Measurements from ENCODE around the gene SLC16A8.

The SLC16A8 gene

GRCh38 chr22:38062791-38063190 is 21.2 kb downstream of the SLC16A8 start:
- no peak for DNase-seq (ENCODE audit: low read depth, low spot score)
- Histone ChIP-seq H3K27me3 (ENCODE audit: insufficient read depth, insufficient read length) (no peaks in the 10 kb centered on the region), H3K4me3 (ENCODE audit: insufficient read length, low read depth) (no peak overlapping the region), H3K36me3 (ENCODE audit: insufficient read depth, insufficient read length, low read length) (peaks cover 41% of the 10 kb centered on the region), H3K4me1 (ENCODE audit: insufficient read depth, insufficient read length) (no peaks in the 10 kb centered on the region), H3K9me3 (ENCODE audit: insufficient read depth, low read length) (no peaks in the 10 kb centered on the region), H3K9ac (ENCODE audit: insufficient read length, low read depth) (no peak overlapping the region)
- TF ChIP-seq ZNF274 (IDR thresholded peaks at IDR 0.05; ENCODE audit: low read depth, low read length) (no peak), SUZ12 (IDR thresholded peaks at IDR 0.05; ENCODE audit: extremely low read depth, insufficient read depth, insufficient read length) (no peak), YY1 (IDR thresholded peaks at IDR 0.05; ENCODE audit: insufficient read depth, insufficient read length) (no peak)

DNA sequence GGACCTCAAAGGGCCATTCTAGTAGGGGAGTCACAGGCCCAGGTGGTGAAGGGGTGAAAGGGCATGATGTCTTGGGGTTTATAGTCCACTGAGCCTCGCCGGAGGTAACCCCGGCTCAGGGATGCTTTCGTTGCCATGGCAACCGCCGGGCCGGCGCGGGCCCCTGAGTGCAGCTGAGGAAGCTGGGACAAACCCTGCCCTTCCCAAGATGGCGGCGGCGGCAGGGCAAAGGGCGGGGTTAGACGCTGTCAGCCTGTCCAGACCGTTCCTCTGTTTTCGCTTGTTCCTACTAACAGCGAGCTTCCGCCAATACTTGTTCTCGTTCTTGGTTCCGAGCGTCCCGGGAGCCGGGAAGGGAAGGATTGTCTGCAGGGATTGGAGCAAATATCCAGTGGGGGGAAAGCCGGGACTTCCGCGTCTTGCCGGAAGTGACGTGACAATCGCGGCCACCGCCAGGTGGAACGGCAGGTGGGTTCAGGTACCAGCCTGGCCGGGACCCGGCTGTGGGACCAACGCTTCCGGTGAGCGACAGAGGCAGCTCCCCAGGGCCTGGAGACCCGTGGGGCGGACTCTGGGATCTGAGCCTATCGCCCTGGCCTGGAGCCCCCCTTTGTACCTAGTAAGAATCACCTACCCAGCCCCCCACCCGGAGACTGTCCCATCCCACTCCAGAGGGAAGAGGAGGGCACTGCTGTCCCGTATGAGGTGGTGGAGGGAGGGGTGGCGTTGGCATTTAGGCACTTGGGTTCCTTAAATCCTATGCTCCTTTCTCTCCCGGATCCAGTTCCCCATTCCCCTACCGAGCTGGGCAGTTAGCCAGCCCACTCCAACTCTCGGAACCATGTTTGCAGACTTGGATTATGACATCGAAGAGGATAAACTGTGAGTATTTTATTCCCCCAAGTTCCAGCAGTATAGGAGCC is 26.8 kb downstream of the SLC16A8 start, which contains the start of gene PICK1:
Gene PICK1, plus strand, starts transcription at position 436 of the 923 bp plus-strand sequence. Its CDS starts 406 bp downstream, at position 842.
- H3K27me3 ChIP-seq (ENCODE audit: insufficient read depth, insufficient read length), result no peaks in the 10 kb centered on the region
- peak; percentile 49 for DNase-seq (ENCODE audit: low read depth, low spot score)

DNA sequence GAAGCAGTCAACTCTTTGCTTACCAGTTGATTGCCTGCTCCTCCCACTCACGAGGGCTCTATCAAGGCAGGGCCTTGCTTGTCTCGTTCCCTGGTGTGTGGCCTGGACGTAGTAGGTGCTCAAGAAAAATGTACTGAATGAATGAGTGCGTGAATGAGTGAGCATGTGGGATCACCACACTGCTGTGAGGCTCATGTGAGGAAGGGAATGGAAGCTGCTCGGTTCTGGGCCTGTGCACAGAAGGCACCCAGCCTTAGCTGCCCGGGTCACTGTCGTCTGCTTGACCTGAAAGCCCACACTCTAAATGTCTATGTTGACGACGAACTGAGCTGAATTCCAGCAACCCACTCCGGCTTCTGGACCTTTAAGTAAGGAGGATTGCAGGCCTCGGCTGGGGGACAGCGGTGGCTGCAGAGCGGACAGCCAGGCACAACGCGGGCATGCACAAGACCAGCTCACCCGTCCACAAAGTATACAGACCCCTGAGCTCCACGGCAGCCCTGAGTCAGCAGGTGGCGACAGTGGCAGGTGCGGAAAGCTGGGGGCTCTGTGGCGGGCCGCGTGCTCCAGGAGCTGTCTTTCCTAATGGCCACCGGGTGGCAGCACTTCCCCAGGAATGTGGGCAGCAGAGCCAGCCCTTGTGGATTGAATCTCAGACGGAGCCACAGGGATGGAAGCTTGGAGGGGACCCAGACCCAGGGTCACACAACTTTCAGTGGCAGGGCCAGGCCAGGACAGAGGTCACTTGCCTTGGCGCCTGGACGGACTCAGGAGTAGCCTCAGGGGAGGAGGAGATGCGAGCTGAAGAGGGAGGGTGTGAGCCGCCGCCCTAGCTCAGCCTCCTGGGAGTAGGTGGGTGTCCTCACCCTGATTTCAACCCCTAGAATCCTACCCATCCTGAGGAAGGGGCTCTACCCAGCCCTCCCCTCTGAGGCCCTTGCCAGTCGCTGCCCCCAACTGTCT is 31.8 kb downstream of the SLC16A8 start:
- no peaks in the 10 kb centered on the region for H3K9me3 ChIP-seq (ENCODE audit: insufficient read depth, low read length)
- no peaks in the 10 kb centered on the region for H3K36me3 ChIP-seq (ENCODE audit: insufficient read depth, insufficient read length, low read length)
- no peak overlapping the region for H3K4me3 ChIP-seq (ENCODE audit: insufficient read length, low read depth)
- H3K4me1 ChIP-seq (ENCODE audit: insufficient read depth, insufficient read length), result peaks cover 9% of the 10 kb centered on the region
- no peak for TF ChIP-seq ZNF274 (IDR thresholded peaks at IDR 0.05; ENCODE audit: low read depth, low read length)
- TF ChIP-seq YY1 (IDR thresholded peaks at IDR 0.05; ENCODE audit: insufficient read depth, insufficient read length), result no peak
- no peak for TF ChIP-seq SUZ12 (IDR thresholded peaks at IDR 0.05; ENCODE audit: extremely low read depth, insufficient read depth, insufficient read length)
- DNase-seq (ENCODE audit: low read depth, low spot score), result peak; percentile 79
- peak overlapping the region; percentile 61 for H3K9ac ChIP-seq (ENCODE audit: insufficient read length, low read depth)
- H3K27me3 ChIP-seq (ENCODE audit: insufficient read depth, insufficient read length), result no peaks in the 10 kb centered on the region

More for the DNA sequence above, 26.8 kb downstream of the SLC16A8 start, which contains the start of gene PICK1:
- TF ChIP-seq YY1 (IDR thresholded peaks at IDR 0.05; ENCODE audit: insufficient read depth, insufficient read length), result peak; percentile 86
- no peak for TF ChIP-seq ZNF274 (IDR thresholded peaks at IDR 0.05; ENCODE audit: low read depth, low read length)
- no peak for TF ChIP-seq SUZ12 (IDR thresholded peaks at IDR 0.05; ENCODE audit: extremely low read depth, insufficient read depth, insufficient read length)
- no peaks in the 10 kb centered on the region for H3K9me3 ChIP-seq (ENCODE audit: insufficient read depth, low read length)
- H3K9ac ChIP-seq (ENCODE audit: insufficient read length, low read depth), result peak within 1 kb of the TSS; percentile 86
- peak within 1 kb of the TSS; percentile 64 for H3K4me3 ChIP-seq (ENCODE audit: insufficient read length, low read depth)
- H3K36me3 ChIP-seq (ENCODE audit: insufficient read depth, insufficient read length, low read length), result peaks cover 15% of the 10 kb centered on the region
- peaks cover 6% of the 10 kb centered on the region for H3K4me1 ChIP-seq (ENCODE audit: insufficient read depth, insufficient read length)

- H3K4me3 ChIP-seq (ENCODE audit: insufficient read length, low read depth), result no peak overlapping the region
- H3K36me3 ChIP-seq (ENCODE audit: insufficient read depth, insufficient read length, low read length), result no peaks in the 10 kb centered on the region
- DNase-seq (ENCODE audit: low read depth, low spot score), result no peak
- no peaks in the 10 kb centered on the region for H3K9me3 ChIP-seq (ENCODE audit: insufficient read depth, low read length)
- no peaks in the 10 kb centered on the region for H3K27me3 ChIP-seq (ENCODE audit: insufficient read depth, insufficient read length)
- H3K4me1 ChIP-seq (ENCODE audit: insufficient read depth, insufficient read length), result peaks cover 9% of the 10 kb centered on the region
- no peak overlapping the region for H3K9ac ChIP-seq (ENCODE audit: insufficient read length, low read depth)
- TF ChIP-seq ZNF274 (IDR thresholded peaks at IDR 0.05; ENCODE audit: low read depth, low read length) (no peak), YY1 (IDR thresholded peaks at IDR 0.05; ENCODE audit: insufficient read depth, insufficient read length) (no peak), SUZ12 (IDR thresholded peaks at IDR 0.05; ENCODE audit: extremely low read depth, insufficient read depth, insufficient read length) (no peak)
Observed at GRCh38 chr22:38051261-38051660, 32.7 kb downstream of the SLC16A8 start.

DNA sequence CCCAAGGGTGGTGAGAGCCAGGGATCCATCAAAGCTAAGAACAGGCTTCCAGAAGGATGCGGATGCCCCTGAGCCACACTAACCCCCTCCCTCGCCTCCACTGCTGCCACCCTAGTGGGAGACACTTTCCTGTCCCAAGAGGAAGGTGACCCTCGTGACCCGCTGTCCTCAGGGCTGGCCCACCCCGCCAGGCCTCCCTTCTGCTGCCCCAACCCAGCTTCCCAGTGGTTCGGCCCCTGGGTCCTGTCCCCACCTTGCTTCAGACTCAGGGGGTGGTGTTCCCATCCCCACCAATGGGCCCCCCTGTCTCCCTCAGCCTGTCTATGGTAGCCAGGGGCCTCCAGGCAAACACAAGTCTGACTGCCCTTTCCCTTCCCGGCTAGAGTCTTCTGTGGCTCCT is 33.3 kb downstream of the SLC16A8 start:
- no peak overlapping the region for H3K9ac ChIP-seq (ENCODE audit: insufficient read length, low read depth)
- TF ChIP-seq YY1 (IDR thresholded peaks at IDR 0.05; ENCODE audit: insufficient read depth, insufficient read length) (no peak), ZNF274 (IDR thresholded peaks at IDR 0.05; ENCODE audit: low read depth, low read length) (no peak), SUZ12 (IDR thresholded peaks at IDR 0.05; ENCODE audit: extremely low read depth, insufficient read depth, insufficient read length) (no peak)
- no peak overlapping the region for H3K4me3 ChIP-seq (ENCODE audit: insufficient read length, low read depth)
- H3K9me3 ChIP-seq (ENCODE audit: insufficient read depth, low read length), result no peaks in the 10 kb centered on the region
- H3K4me1 ChIP-seq (ENCODE audit: insufficient read depth, insufficient read length), result peaks cover 9% of the 10 kb centered on the region
- H3K27me3 ChIP-seq (ENCODE audit: insufficient read depth, insufficient read length), result no peaks in the 10 kb centered on the region
- no peaks in the 10 kb centered on the region for H3K36me3 ChIP-seq (ENCODE audit: insufficient read depth, insufficient read length, low read length)
- no peak for DNase-seq (ENCODE audit: low read depth, low spot score)

GRCh38 chr22:38049812-38050619 is 34.0 kb downstream of the SLC16A8 start:
- Histone ChIP-seq H3K36me3 (ENCODE audit: insufficient read depth, insufficient read length, low read length) (no peaks in the 10 kb centered on the region), H3K9ac (ENCODE audit: insufficient read length, low read depth) (no peak overlapping the region), H3K4me1 (ENCODE audit: insufficient read depth, insufficient read length) (peaks cover 9% of the 10 kb centered on the region), H3K4me3 (ENCODE audit: insufficient read length, low read depth) (no peak overlapping the region), H3K27me3 (ENCODE audit: insufficient read depth, insufficient read length) (no peaks in the 10 kb centered on the region), H3K9me3 (ENCODE audit: insufficient read depth, low read length) (no peaks in the 10 kb centered on the region)
- DNase-seq (ENCODE audit: low read depth, low spot score), result no peak
- TF ChIP-seq ZNF274 (IDR thresholded peaks at IDR 0.05; ENCODE audit: low read depth, low read length) (no peak), YY1 (IDR thresholded peaks at IDR 0.05; ENCODE audit: insufficient read depth, insufficient read length) (no peak), SUZ12 (IDR thresholded peaks at IDR 0.05; ENCODE audit: extremely low read depth, insufficient read depth, insufficient read length) (no peak)
